Trophoblast cell (in vitro differentiated cells and primary cell): ENCODE measurements around the gene TENT5D.

Experiments
- DNase-seq, 2 donors: peaks; one replicate each; pipeline ENCODE4 v3.0.0-alpha.2; 2016
- H2AFZ ChIP-seq: 2 replicates; pipeline ENCODE4 v1.6.1; 2013; ENCODE audit warnings: low read length, moderate library complexity, mild to moderate bottlenecking; ENCODE audit not compliant: insufficient read depth, poor library complexity
- H2AK5ac ChIP-seq: 2 replicates; pipeline ENCODE4 v1.6.1; 2013; ENCODE audit warnings: mild to moderate bottlenecking, low read length
- H2BK120ac ChIP-seq: 2 replicates; pipeline ENCODE4 v1.6.1; 2013; ENCODE audit warnings: low read length, mild to moderate bottlenecking, moderate library complexity; ENCODE audit not compliant: insufficient read depth, poor library complexity
- H2BK12ac ChIP-seq: 2 replicates; pipeline ENCODE4 v1.6.1; 2013; ENCODE audit warnings: mild to moderate bottlenecking, low read length, moderate library complexity
- H2BK5ac ChIP-seq: 2 replicates; pipeline ENCODE4 v1.6.1; 2013; ENCODE audit warnings: low read length, low read depth, moderate library complexity, mild to moderate bottlenecking; ENCODE audit not compliant: poor library complexity
- H3K14ac ChIP-seq: 2 replicates; pipeline ENCODE4 v1.6.1; 2013; ENCODE audit warnings: mild to moderate bottlenecking, low read length
- H3K18ac ChIP-seq: 2 replicates; pipeline ENCODE4 v1.6.1; 2013; ENCODE audit warnings: mild to moderate bottlenecking, low read length
- H3K23ac ChIP-seq: 2 replicates; pipeline ENCODE4 v1.6.1; 2013; ENCODE audit warnings: low read length
- H3K27ac ChIP-seq: 2 replicates; pipeline ENCODE4 v1.5.1; 2013; ENCODE audit warnings: low read depth, mild to moderate bottlenecking, inconsistent platforms, low read length, moderate library complexity
- H3K27me3 ChIP-seq: 2 replicates; pipeline ENCODE4 v1.6.1; 2013; ENCODE audit warnings: inconsistent platforms, mild to moderate bottlenecking, low read length, moderate library complexity; ENCODE audit not compliant: insufficient read depth
- H3K36me3 ChIP-seq, 2 experiments: 1 replicate in 1 of 2; 2 replicates in 1 of 2; pipeline ENCODE4 v1.6.1; 2013; ENCODE audit warnings: low read length in 2 of 2, mild to moderate bottlenecking in 2 of 2, moderate library complexity in 1 of 2; ENCODE audit not compliant: insufficient read depth in 2 of 2, control insufficient read depth in 1 of 2
- H3K4ac ChIP-seq: 2 replicates; pipeline ENCODE4 v1.6.1; 2013; ENCODE audit warnings: low read depth, mild to moderate bottlenecking, low read length, moderate library complexity
- H3K4me1 ChIP-seq, 2 experiments: 1 replicate in 1 of 2; 2 replicates in 1 of 2; pipeline ENCODE4 v1.6.1; 2013; ENCODE audit warnings: low read length in 2 of 2, mild to moderate bottlenecking in 2 of 2, moderate library complexity in 1 of 2; ENCODE audit not compliant: insufficient read depth in 2 of 2, control insufficient read depth in 1 of 2
- H3K4me2 ChIP-seq: 2 replicates; pipeline ENCODE4 v1.6.1; 2013; ENCODE audit warnings: inconsistent platforms, mild to moderate bottlenecking, low read length, moderate library complexity
- H3K4me3 ChIP-seq: 2 replicates; pipeline ENCODE4 v1.5.1; 2013; ENCODE audit warnings: mild to moderate bottlenecking, low read depth, low read length, inconsistent platforms
- H3K79me1 ChIP-seq: one replicate; pipeline ENCODE4 v1.6.1; 2013; ENCODE audit warnings: low read length
- H3K79me2 ChIP-seq: 2 replicates; pipeline ENCODE4 v1.6.1; 2013; ENCODE audit warnings: low read length, mild to moderate bottlenecking; ENCODE audit not compliant: control insufficient read depth, insufficient read depth, poor library complexity
- H3K9ac ChIP-seq: 2 replicates; pipeline ENCODE4 v1.6.1; 2013; ENCODE audit warnings: mild to moderate bottlenecking, low read length
- H3K9me3 ChIP-seq: 2 replicates; pipeline ENCODE4 v1.6.1; 2013; ENCODE audit warnings: low read depth, mild to moderate bottlenecking, control low read depth, inconsistent platforms, low read length; ENCODE audit not compliant: insufficient read depth
- H4K12ac ChIP-seq: 2 replicates; pipeline ENCODE4 v1.6.1; 2013; ENCODE audit warnings: low read depth, mild to moderate bottlenecking, low read length, moderate library complexity
- H4K8ac ChIP-seq: 2 replicates; pipeline ENCODE4 v1.6.1; 2013; ENCODE audit warnings: low read depth, mild to moderate bottlenecking, low read length, moderate library complexity
- H4K91ac ChIP-seq: one replicate; pipeline ENCODE4 v1.6.1; 2013; ENCODE audit warnings: low read depth, mild to moderate bottlenecking, low read length, moderate library complexity
- WGBS: extraction: QIAGEN DNeasy Blood & Tissue Kit; methylation state at CpG from one replicate; pipeline ENCODE4 v1.1.7; 2013; ENCODE audit warnings: missing lambda C conversion rate; ENCODE audit not compliant: insufficient read length, insufficient coverage; ENCODE audit errors: extremely low coverage; 5-methylcytosine and 5-hydroxymethylcytosine counted together

Gene TENT5D

GRCh38 chrX:80423000-80423399, 2.8 kb downstream of the TENT5D start:
- H3K27ac ChIP-seq: no peak overlapping the region
- no peak overlapping the region for H2BK120ac ChIP-seq
- no peak overlapping the region for H2AK5ac ChIP-seq
- H3K4me3 ChIP-seq: no peak overlapping the region
- H3K4me2 ChIP-seq: no peak overlapping the region
- no peaks in the 10 kb centered on the region for H3K9me3 ChIP-seq
- H3K79me2 ChIP-seq: no peaks in the 10 kb centered on the region
- H3K36me3 ChIP-seq: no peaks in the 10 kb centered on the region
- no peak overlapping the region for H3K14ac ChIP-seq
- no peak overlapping the region for H4K8ac ChIP-seq
- no peak overlapping the region for H3K18ac ChIP-seq
- no peak overlapping the region for H4K12ac ChIP-seq
- H2BK5ac ChIP-seq: no peak overlapping the region
- H3K4ac ChIP-seq: no peak overlapping the region
- no peaks in the 10 kb centered on the region for H3K4me1 ChIP-seq
- H3K23ac ChIP-seq: no peak overlapping the region
- no peak for DNase-seq
- no peaks in the 10 kb centered on the region for H3K27me3 ChIP-seq
- H2AFZ ChIP-seq: no peak overlapping the region
- H3K79me1 ChIP-seq: no peaks in the 10 kb centered on the region
- no peak overlapping the region for H3K9ac ChIP-seq
- no peak overlapping the region for H4K91ac ChIP-seq
- no peak overlapping the region for H2BK12ac ChIP-seq
- WGBS: no CpG with 5 or more reads among the region's 3 CpGs

GRCh38 chrX:80423744-80424143, 3.5 kb downstream of the TENT5D start:
- Histone ChIP-seq H3K18ac (no peak overlapping the region), H2AK5ac (no peak overlapping the region), H2AFZ (no peak overlapping the region), H3K27ac (no peak overlapping the region), H3K27me3 (no peaks in the 10 kb centered on the region), H3K14ac (no peak overlapping the region), H2BK5ac (no peak overlapping the region), H3K4me3 (no peak overlapping the region), H3K79me1 (no peaks in the 10 kb centered on the region), H3K36me3 (no peaks in the 10 kb centered on the region), H4K12ac (no peak overlapping the region), H3K79me2 (no peaks in the 10 kb centered on the region), H3K4ac (no peak overlapping the region), H2BK12ac (no peak overlapping the region), H4K91ac (no peak overlapping the region), H2BK120ac (no peak overlapping the region), H3K4me2 (no peak overlapping the region), H3K4me1 (no peaks in the 10 kb centered on the region), H3K9ac (no peak overlapping the region), H4K8ac (no peak overlapping the region), H3K9me3 (no peaks in the 10 kb centered on the region), H3K23ac (no peak overlapping the region)
- DNase-seq: no peak
- WGBS: no CpG with 5 or more reads among the region's 2 CpGs

- H4K91ac ChIP-seq: no peak overlapping the region
- no peak overlapping the region for H2BK120ac ChIP-seq
- no peak overlapping the region for H3K9ac ChIP-seq
- no peak overlapping the region for H2BK12ac ChIP-seq
- H3K27me3 ChIP-seq: no peaks in the 10 kb centered on the region
- WGBS: no CpG with 5 or more reads among the region's 3 CpGs
- H3K79me2 ChIP-seq: no peaks in the 10 kb centered on the region
- no peak overlapping the region for H4K8ac ChIP-seq
- no peak overlapping the region for H4K12ac ChIP-seq
- no peaks in the 10 kb centered on the region for H3K36me3 ChIP-seq
- H3K9me3 ChIP-seq: no peaks in the 10 kb centered on the region
- H3K23ac ChIP-seq: no peak overlapping the region
- no peak for DNase-seq
- H3K4me1 ChIP-seq: no peaks in the 10 kb centered on the region
- H3K4me3 ChIP-seq: no peak overlapping the region
- no peak overlapping the region for H3K14ac ChIP-seq
- H3K18ac ChIP-seq: no peak overlapping the region
- no peak overlapping the region for H2AFZ ChIP-seq
- no peaks in the 10 kb centered on the region for H3K79me1 ChIP-seq
- H2BK5ac ChIP-seq: no peak overlapping the region
- no peak overlapping the region for H2AK5ac ChIP-seq
- H3K27ac ChIP-seq: no peak overlapping the region
- H3K4ac ChIP-seq: no peak overlapping the region
- H3K4me2 ChIP-seq: no peak overlapping the region
Measured at GRCh38 chrX:80430826-80431504, 10.7 kb downstream of the TENT5D start.

DNA sequence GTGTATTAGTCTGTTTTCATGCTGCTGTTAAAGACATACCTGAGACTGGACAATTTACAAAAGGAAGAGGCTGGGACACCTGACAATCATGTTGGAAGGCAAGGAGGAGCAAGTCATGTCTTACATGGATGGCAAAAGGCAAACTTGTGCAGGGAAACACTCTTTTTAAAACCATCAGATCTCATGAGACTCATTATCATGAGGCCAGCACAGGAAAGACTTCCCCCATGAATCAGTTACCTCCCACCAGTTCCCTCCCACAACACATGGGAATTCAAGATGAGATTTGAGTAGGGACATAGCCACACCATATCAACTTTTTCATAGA, 11.2 kb downstream of the TENT5D start:
- H3K79me2 ChIP-seq: no peaks in the 10 kb centered on the region
- no peak overlapping the region for H2AFZ ChIP-seq
- no peaks in the 10 kb centered on the region for H3K9me3 ChIP-seq
- H2BK5ac ChIP-seq: no peak overlapping the region
- no peak overlapping the region for H3K14ac ChIP-seq
- no peak overlapping the region for H3K4ac ChIP-seq
- no peak overlapping the region for H3K23ac ChIP-seq
- no peaks in the 10 kb centered on the region for H3K27me3 ChIP-seq
- no peaks in the 10 kb centered on the region for H3K4me1 ChIP-seq
- no peak overlapping the region for H4K12ac ChIP-seq
- H2BK12ac ChIP-seq: no peak overlapping the region
- H3K18ac ChIP-seq: no peak overlapping the region
- no peak overlapping the region for H2AK5ac ChIP-seq
- H3K27ac ChIP-seq: no peak overlapping the region
- H4K8ac ChIP-seq: no peak overlapping the region
- no peak overlapping the region for H3K9ac ChIP-seq
- DNase-seq: no peak
- no peaks in the 10 kb centered on the region for H3K36me3 ChIP-seq
- H3K79me1 ChIP-seq: no peaks in the 10 kb centered on the region
- no peak overlapping the region for H3K4me3 ChIP-seq
- H2BK120ac ChIP-seq: no peak overlapping the region
- H3K4me2 ChIP-seq: no peak overlapping the region
- no peak overlapping the region for H4K91ac ChIP-seq
